H9 (cell line): ENCODE data around the gene RASAL1. TPM values are rescaled to one million over a fixed set of nuclear protein-coding genes. Genes with fewer than 3 reads are reported as not detected.

Source experiments
- DNase-seq: peaks from one replicate; pipeline ENCODE4 v3.0.0-alpha.2; 2017
- H2AFZ ChIP-seq: one replicate; pipeline ENCODE4 v1.6.1; 2013; ENCODE audit warnings: mild to moderate bottlenecking, low read length, control low read depth, moderate library complexity
- H2AK5ac ChIP-seq: 2 replicates; pipeline ENCODE4 v1.6.1; 2013; ENCODE audit warnings: low read length, control low read depth, mixed read lengths; ENCODE audit not compliant: insufficient read length
- H2BK120ac ChIP-seq: one replicate; pipeline ENCODE4 v1.6.1; 2013; ENCODE audit warnings: low read depth, mild to moderate bottlenecking, low read length, control low read depth, inconsistent platforms; ENCODE audit not compliant: poor library complexity, severe bottlenecking
- H2BK12ac ChIP-seq: 2 replicates; pipeline ENCODE4 v1.6.1; 2013; ENCODE audit warnings: low read length, control low read depth, mixed read lengths, low read depth; ENCODE audit not compliant: insufficient read length
- H2BK15ac ChIP-seq: 2 replicates; pipeline ENCODE4 v1.6.1; 2013; ENCODE audit warnings: low read depth, low read length, control low read depth
- H2BK20ac ChIP-seq: one replicate; pipeline ENCODE4 v1.6.1; 2013; ENCODE audit warnings: low read depth, mild to moderate bottlenecking, low read length, control low read depth, inconsistent platforms; ENCODE audit not compliant: poor library complexity, severe bottlenecking
- H2BK5ac ChIP-seq: 2 replicates; pipeline ENCODE4 v1.6.1; 2013; ENCODE audit warnings: low read length, control low read depth, mixed read lengths; ENCODE audit not compliant: insufficient read length
- H3K14ac ChIP-seq: 2 replicates; pipeline ENCODE4 v1.6.1; 2013; ENCODE audit warnings: low read length, control low read depth; ENCODE audit not compliant: insufficient read depth
- H3K18ac ChIP-seq: 2 replicates; pipeline ENCODE4 v1.6.1; 2013; ENCODE audit warnings: low read depth, mild to moderate bottlenecking, mixed read lengths, low read length, control low read depth; ENCODE audit not compliant: insufficient read length
- H3K23ac ChIP-seq: 2 replicates; pipeline ENCODE4 v1.6.1; 2013; ENCODE audit warnings: low read length, control low read depth, mixed read lengths, low read depth; ENCODE audit not compliant: insufficient read length
- H3K23me2 ChIP-seq: 2 replicates; pipeline ENCODE4 v1.6.1; 2013; ENCODE audit warnings: low read depth, mild to moderate bottlenecking, mixed read lengths, low read length, control low read depth; ENCODE audit not compliant: insufficient read length, poor library complexity, severe bottlenecking
- H3K27ac ChIP-seq: 2 replicates; pipeline ENCODE4 v1.5.1; 2013; ENCODE audit warnings: low read length, control low read depth, mixed read lengths, low read depth; ENCODE audit not compliant: insufficient read length
- H3K27me3 ChIP-seq: 2 replicates; pipeline ENCODE4 v1.6.1; 2013; ENCODE audit warnings: low read length, control low read depth, inconsistent platforms; ENCODE audit not compliant: insufficient read depth
- H3K4ac ChIP-seq: 2 replicates; pipeline ENCODE4 v1.6.1; 2013; ENCODE audit warnings: low read depth, mild to moderate bottlenecking, control low read depth, inconsistent platforms, low read length, moderate library complexity
- H3K4me1 ChIP-seq: 2 replicates; pipeline ENCODE4 v1.6.1; 2013; ENCODE audit warnings: low read length, control low read depth, inconsistent platforms; ENCODE audit not compliant: insufficient read depth
- H3K4me2 ChIP-seq: 2 replicates; pipeline ENCODE4 v1.6.1; 2013; ENCODE audit warnings: low read length, control low read depth, mixed read lengths; ENCODE audit not compliant: insufficient read length, insufficient read depth
- H3K56ac ChIP-seq: 2 replicates; pipeline ENCODE4 v1.6.1; 2013; ENCODE audit warnings: low read depth, mild to moderate bottlenecking, mixed read lengths, low read length, control low read depth; ENCODE audit not compliant: insufficient read length
- H3K79me1 ChIP-seq: 2 replicates; pipeline ENCODE4 v1.6.1; 2013; ENCODE audit warnings: low read depth, mild to moderate bottlenecking, moderate library complexity, low read length, control low read depth, inconsistent platforms; ENCODE audit not compliant: insufficient read depth, poor library complexity, severe bottlenecking
- H3K79me2 ChIP-seq: 2 replicates; pipeline ENCODE4 v1.6.1; 2013; ENCODE audit warnings: low read length, control low read depth, inconsistent platforms; ENCODE audit not compliant: insufficient read depth
- H3K9ac ChIP-seq: 2 replicates; pipeline ENCODE4 v1.6.1; 2013; ENCODE audit warnings: low read length, control low read depth, mixed read lengths; ENCODE audit not compliant: insufficient read length; ENCODE audit errors: extremely low read depth
- H3K9me3 ChIP-seq: one replicate; pipeline ENCODE4 v1.6.1; 2013; ENCODE audit warnings: low read depth, low read length, inconsistent platforms; ENCODE audit not compliant: control insufficient read depth
- H3T11ph ChIP-seq: one replicate; pipeline ENCODE4 v1.6.1; 2013; ENCODE audit warnings: mild to moderate bottlenecking, low read length, control low read depth, inconsistent platforms
- H4K20me1 ChIP-seq: one replicate; pipeline ENCODE4 v1.6.1; 2013; ENCODE audit not compliant: control insufficient read depth, insufficient read length, insufficient read depth
- H4K5ac ChIP-seq: 2 replicates; pipeline ENCODE4 v1.6.1; 2013; ENCODE audit warnings: low read depth, mild to moderate bottlenecking, mixed read lengths, low read length, control low read depth; ENCODE audit not compliant: insufficient read length
- H4K8ac ChIP-seq: replicated peaks from 2 replicates; pipeline ENCODE4 v1.6.1; 2013; ENCODE audit warnings: low read length, control low read depth, mixed read lengths, low read depth; ENCODE audit not compliant: insufficient read length
- H4K91ac ChIP-seq: 2 replicates; pipeline ENCODE4 v1.6.1; 2013; ENCODE audit warnings: low read depth, mild to moderate bottlenecking, moderate library complexity, mixed read lengths, low read length, control low read depth; ENCODE audit not compliant: insufficient read length
- H3K27ac Mint-ChIP-seq, 3 experiments: 2 replicates in 2 of 3; 3 replicates in 1 of 3; pipeline ENCODE4 v1.8.0; 2020 to 2021; ENCODE audit warnings: mixed read lengths in 3 of 3, mild to moderate bottlenecking in 1 of 3, moderate library complexity in 1 of 3
- H3K27me3 Mint-ChIP-seq: 2 replicates; pipeline ENCODE4 v1.8.0; 2021; ENCODE audit warnings: low read depth, mild to moderate bottlenecking, moderate library complexity, mixed read lengths
- H3K36me3 Mint-ChIP-seq, 3 experiments: 2 replicates in 2 of 3; 3 replicates in 1 of 3; pipeline ENCODE4 v1.8.0; 2020 to 2021; ENCODE audit warnings: low read depth in 3 of 3, mixed read lengths in 3 of 3; ENCODE audit not compliant: insufficient read depth in 1 of 3
- H3K4me1 Mint-ChIP-seq, 2 experiments: 2 replicates each; pipeline ENCODE4 v1.8.0; 2020; ENCODE audit warnings: mixed read lengths in 2 of 2
- H3K4me3 Mint-ChIP-seq, 2 experiments: 2 replicates in 1 of 2; 3 replicates in 1 of 2; pipeline ENCODE4 v1.8.0; 2020 to 2021; ENCODE audit warnings: mild to moderate bottlenecking in 2 of 2, mixed read lengths in 2 of 2, moderate library complexity in 1 of 2
- H3K9me3 Mint-ChIP-seq, 2 experiments: 2 replicates in 1 of 2; 3 replicates in 1 of 2; pipeline ENCODE4 v1.8.0; 2020; ENCODE audit warnings: mild to moderate bottlenecking in 2 of 2, mixed read lengths in 2 of 2, moderate library complexity in 1 of 2
- WGBS: extraction: QIAGEN DNeasy Blood & Tissue Kit; methylation state at CpG from one replicate; pipeline ENCODE4 v1.1.7; 2013; ENCODE audit warnings: missing lambda C conversion rate, low lambda C conversion rate, mixed read lengths; ENCODE audit not compliant: insufficient read length; ENCODE audit errors: extremely low coverage; 5-methylcytosine and 5-hydroxymethylcytosine counted together
- total RNA-seq: library from RNA; stranded (reverse); gene quantifications from 2 replicates; pipeline ENCODE4 v1.2.1, GENCODE V29; 2021
- TF ChIP-seq, protein P1 (sequence below): fragments of 200-600 bp; sonication (generic); conservative IDR thresholded peaks from 3 replicates; pipeline ENCODE4 v1.8.0; 2021; ENCODE audit warnings: antibody characterized with exemption, mild to moderate bottlenecking

The RASAL1 gene
- total RNA-seq, 1 experiment from 2014 or later: 2.3 TPM

DNA sequence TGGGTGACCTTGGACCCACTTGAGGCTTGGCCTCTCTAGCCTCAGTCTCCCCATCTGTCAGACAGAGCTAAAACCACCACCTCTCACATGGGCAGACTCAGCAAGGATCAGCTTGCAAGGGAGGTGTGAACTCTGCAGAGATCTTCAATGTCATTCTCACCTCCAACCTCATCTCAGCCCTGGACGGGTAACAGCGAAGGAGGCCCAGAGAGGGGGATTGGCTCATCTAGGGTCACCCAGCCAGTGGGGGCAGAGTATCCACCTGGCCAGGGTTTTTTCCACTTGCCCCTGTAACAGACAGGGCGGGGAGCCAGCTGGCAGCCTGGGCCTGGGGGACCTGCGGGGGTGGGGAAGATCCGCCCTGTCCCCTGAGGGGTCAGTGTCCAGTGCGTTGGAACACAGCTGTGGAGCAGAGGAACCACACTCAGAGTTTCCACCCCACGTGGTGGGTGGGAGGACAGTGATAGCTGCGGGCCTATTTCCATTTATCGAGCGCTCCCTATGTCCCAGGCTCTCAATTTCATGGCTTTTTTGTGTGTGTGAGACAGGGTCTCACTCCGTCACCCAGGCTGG, 51.6 kb downstream of the RASAL1 start:
- Histone ChIP-seq H3K4ac (no peak overlapping the region), H3K23ac (no peak overlapping the region), H3K79me2 (no peaks in the 10 kb centered on the region), H3K14ac (no peak overlapping the region), H2BK15ac (no peak overlapping the region), H3K27me3 (no peaks in the 10 kb centered on the region), H3T11ph (no peak overlapping the region), H2BK120ac (no peak overlapping the region), H2AK5ac (no peak overlapping the region), H4K20me1 (no peaks in the 10 kb centered on the region), H3K9ac (no peak overlapping the region), H3K18ac (no peak overlapping the region), H3K4me2 (no peak overlapping the region), H3K27ac (no peak overlapping the region), H4K5ac (no peak overlapping the region), H3K23me2 (no peaks in the 10 kb centered on the region), H3K56ac (no peak overlapping the region), H4K8ac (no peak overlapping the region), H2BK5ac (no peak overlapping the region), H3K9me3 (no peaks in the 10 kb centered on the region), H3K4me1 (no peaks in the 10 kb centered on the region), H2AFZ (no peak overlapping the region), H2BK20ac (no peak overlapping the region), H2BK12ac (no peak overlapping the region), H3K79me1 (no peaks in the 10 kb centered on the region), H4K91ac (no peak overlapping the region)
- no peak for DNase-seq
- TF ChIP-seq, protein P1, sequence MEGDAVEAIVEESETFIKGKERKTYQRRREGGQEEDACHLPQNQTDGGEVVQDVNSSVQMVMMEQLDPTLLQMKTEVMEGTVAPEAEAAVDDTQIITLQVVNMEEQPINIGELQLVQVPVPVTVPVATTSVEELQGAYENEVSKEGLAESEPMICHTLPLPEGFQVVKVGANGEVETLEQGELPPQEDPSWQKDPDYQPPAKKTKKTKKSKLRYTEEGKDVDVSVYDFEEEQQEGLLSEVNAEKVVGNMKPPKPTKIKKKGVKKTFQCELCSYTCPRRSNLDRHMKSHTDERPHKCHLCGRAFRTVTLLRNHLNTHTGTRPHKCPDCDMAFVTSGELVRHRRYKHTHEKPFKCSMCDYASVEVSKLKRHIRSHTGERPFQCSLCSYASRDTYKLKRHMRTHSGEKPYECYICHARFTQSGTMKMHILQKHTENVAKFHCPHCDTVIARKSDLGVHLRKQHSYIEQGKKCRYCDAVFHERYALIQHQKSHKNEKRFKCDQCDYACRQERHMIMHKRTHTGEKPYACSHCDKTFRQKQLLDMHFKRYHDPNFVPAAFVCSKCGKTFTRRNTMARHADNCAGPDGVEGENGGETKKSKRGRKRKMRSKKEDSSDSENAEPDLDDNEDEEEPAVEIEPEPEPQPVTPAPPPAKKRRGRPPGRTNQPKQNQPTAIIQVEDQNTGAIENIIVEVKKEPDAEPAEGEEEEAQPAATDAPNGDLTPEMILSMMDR: no peak
- H3K27me3 Mint-ChIP-seq: peaks cover 33% of the 10 kb centered on the region
- no peak overlapping the region; a peak in 1 of 7 replicates for H3K27ac Mint-ChIP-seq
- H3K36me3 Mint-ChIP-seq: no peaks in the 10 kb centered on the region; a peak in 1 of 7 replicates
- H3K4me1 Mint-ChIP-seq: peaks cover 12 to 20% of the 10 kb centered on the region in 2 experiments
- H3K4me3 Mint-ChIP-seq: no peak overlapping the region
- no CpG with 5 or more reads among the region's 11 CpGs for WGBS
- no peaks in the 10 kb centered on the region; a peak in 1 of 5 replicates for H3K9me3 Mint-ChIP-seq
